NCI-H1694 (cell line): ENCODE data around the gene STRA6.
"Not testable (repeated sequence)": the region's sequence is repeated elsewhere in the genome, so short reads cannot be mapped to it uniquely, and the experiment has no call there.

Experiments
- DNase-seq: peaks from one replicate; lab custom pipeline; 2025; lab: John Stamatoyannopoulos, UW

The STRA6 gene

GRCh38 chr15:74160390-74160789, 42.2 kb downstream of the STRA6 start:
- DNase-seq = not testable (repeated sequence)

- no peak for DNase-seq
These were observed 42.8 kb downstream of the STRA6 start for GRCh38 chr15:74159773-74160172.

- DNase-seq = no peak
These were observed 43.5 kb downstream of the STRA6 start for GRCh38 chr15:74158855-74159650.

GRCh38 chr15:74157868-74158827, 44.4 kb downstream of the STRA6 start:
- no peak for DNase-seq

GRCh38 chr15:74156678-74157411, 45.7 kb downstream of the STRA6 start:
- DNase-seq = peak; percentile 33

GRCh38 chr15:74155766-74156417, 46.7 kb downstream of the STRA6 start:
- no peak for DNase-seq

GRCh38 chr15:74147051-74147450, 55.5 kb downstream of the STRA6 start:
- DNase-seq = no peak

GRCh38 chr15:74146277-74146800, 56.2 kb downstream of the STRA6 start:
- no peak for DNase-seq

GRCh38 chr15:74144153-74144775, 58.3 kb downstream of the STRA6 start:
- DNase-seq = no peak

GRCh38 chr15:74141591-74141990, 61.0 kb downstream of the STRA6 start:
- DNase-seq = no peak

GRCh38 chr15:74138642-74139041, 63.9 kb downstream of the STRA6 start:
- no peak for DNase-seq

GRCh38 chr15:74137537-74137894, 65.1 kb downstream of the STRA6 start:
- no peak for DNase-seq

GRCh38 chr15:74136814-74137536, 65.6 kb downstream of the STRA6 start:
- DNase-seq = no peak

GRCh38 chr15:74136540-74136813, 66.1 kb downstream of the STRA6 start:
- DNase-seq = no peak

GRCh38 chr15:74135041-74135565, 67.5 kb downstream of the STRA6 start:
- no peak for DNase-seq

GRCh38 chr15:74134387-74135027, 68.1 kb downstream of the STRA6 start:
- no peak for DNase-seq

GRCh38 chr15:74133694-74134386, 68.7 kb downstream of the STRA6 start:
- no peak for DNase-seq

GRCh38 chr15:74132681-74133651, 69.6 kb downstream of the STRA6 start:
- no peak for DNase-seq
